ENCODE results near the gene JMJD1C.

GRCh38 chr10:63462442-63462841, 3.3 kb downstream of the JMJD1C start:
- TF ChIP-seq CTCF (IDR thresholded peaks at IDR 0.05) (no peak), POLR2A (IDR thresholded peaks at IDR 0.05) (no peak)

All from ovary (tissue), 3 donors.